Small intestine (tissue), 16 donors: Measurements from ENCODE around the gene RIPPLY1. TPM values are rescaled to one million over a fixed set of nuclear protein-coding genes. Genes with fewer than 3 reads are reported as not detected.

Experiments used
- DNase-seq, 2 donors: peaks; one replicate each; pipeline versions ENCODE4 v3.0.0 to v3.0.0-alpha.2; 2013
- FAIRE-seq: peaks from 2 replicates; lab custom pipeline; 2012; peaks lifted over from hg19 to GRCh38; lab: Jason Lieb, UNC
- H3K27ac ChIP-seq, 3 donors: one replicate each; pipeline ENCODE4 v1.5.1; 2013; ENCODE audit warnings: low read length in 2 of 3, mild to moderate bottlenecking in 2 of 3, control low read depth in 1 of 3, inconsistent platforms in 1 of 3, low read depth in 1 of 3, moderate library complexity in 1 of 3
- H3K27me3 ChIP-seq, 3 donors: one replicate each; pipeline ENCODE4 v1.6.1; 2013; ENCODE audit warnings: low read length in 3 of 3, inconsistent platforms in 1 of 3; ENCODE audit not compliant: control insufficient read depth in 3 of 3, insufficient read depth in 3 of 3
- H3K36me3 ChIP-seq, 3 donors: one replicate each; pipeline ENCODE4 v1.6.1; 2013; ENCODE audit warnings: low read length in 3 of 3, inconsistent platforms in 1 of 3, low read depth in 1 of 3, mild to moderate bottlenecking in 1 of 3, moderate library complexity in 1 of 3; ENCODE audit not compliant: control insufficient read depth in 3 of 3, insufficient read depth in 2 of 3
- H3K4me1 ChIP-seq, 3 donors: one replicate each; pipeline ENCODE4 v1.6.1; 2013; ENCODE audit warnings: low read length in 2 of 3, inconsistent platforms in 1 of 3, low read depth in 1 of 3, mild to moderate bottlenecking in 1 of 3, moderate library complexity in 1 of 3; ENCODE audit not compliant: control insufficient read depth in 3 of 3, insufficient read depth in 2 of 3
- H3K4me3 ChIP-seq, 3 donors: one replicate each; pipeline ENCODE4 v1.5.1; 2013; ENCODE audit warnings: low read length in 3 of 3, control low read depth in 1 of 3, inconsistent platforms in 1 of 3, low read depth in 1 of 3, mild to moderate bottlenecking in 1 of 3, moderate library complexity in 1 of 3
- H3K9me3 ChIP-seq, 2 donors: one replicate each; pipeline ENCODE4 v1.6.1; 2013; ENCODE audit warnings: low read depth in 1 of 2, low read length in 1 of 2; ENCODE audit not compliant: control insufficient read depth in 2 of 2, insufficient read depth in 1 of 2
- WGBS, 3 donors: extraction: QIAGEN DNeasy Blood & Tissue Kit; methylation state at CpG; one replicate each; pipeline ENCODE4 v1.1.7; 2013; 5-methylcytosine and 5-hydroxymethylcytosine counted together
- long read RNA-seq, 10 donors: transcript quantifications; one replicate each; lab custom pipeline, GENCODE V29; 2026
- polyA plus RNA-seq, 4 donors: library from polyadenylated mRNA; stranded (reverse) in 3 of 4; unstranded in 1 of 4; fragments of 200-250 nt in 3 of 4; fragments of 120-200 nt in 1 of 4; gene quantifications; one replicate each; pipeline versions ENCODE4 v1.2.1 to v1.2.3, GENCODE V29; 2013
- donor health status: healthy with polysubstance abuse.
- donor health status: control.
- donor health status: control.
- donor health status: Bipolar disorder and iron deficiency.
- donor health status: healthy.

The RIPPLY1 gene, protein sequence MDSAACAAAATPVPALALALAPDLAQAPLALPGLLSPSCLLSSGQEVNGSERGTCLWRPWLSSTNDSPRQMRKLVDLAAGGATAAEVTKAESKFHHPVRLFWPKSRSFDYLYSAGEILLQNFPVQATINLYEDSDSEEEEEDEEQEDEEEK
- under 1 TPM in 2 of 4 donors, not detected in 2; 0.07 to 0.40 TPM for polyA plus RNA-seq
- long read RNA-seq, donor 1 = 0 reads
- long read RNA-seq, donor 2 = 0 reads
- long read RNA-seq, donor 3 = 0 reads
- long read RNA-seq, donor 4 = 0 reads
- long read RNA-seq, donor 5 = 0 reads
- long read RNA-seq, donor 6 = 0 reads
- long read RNA-seq, donor 7 = 0 reads
- long read RNA-seq, donor 8 = 0 reads
- long read RNA-seq, donor 9 = 0 reads
- long read RNA-seq, donor 10 = 0 reads

DNA sequence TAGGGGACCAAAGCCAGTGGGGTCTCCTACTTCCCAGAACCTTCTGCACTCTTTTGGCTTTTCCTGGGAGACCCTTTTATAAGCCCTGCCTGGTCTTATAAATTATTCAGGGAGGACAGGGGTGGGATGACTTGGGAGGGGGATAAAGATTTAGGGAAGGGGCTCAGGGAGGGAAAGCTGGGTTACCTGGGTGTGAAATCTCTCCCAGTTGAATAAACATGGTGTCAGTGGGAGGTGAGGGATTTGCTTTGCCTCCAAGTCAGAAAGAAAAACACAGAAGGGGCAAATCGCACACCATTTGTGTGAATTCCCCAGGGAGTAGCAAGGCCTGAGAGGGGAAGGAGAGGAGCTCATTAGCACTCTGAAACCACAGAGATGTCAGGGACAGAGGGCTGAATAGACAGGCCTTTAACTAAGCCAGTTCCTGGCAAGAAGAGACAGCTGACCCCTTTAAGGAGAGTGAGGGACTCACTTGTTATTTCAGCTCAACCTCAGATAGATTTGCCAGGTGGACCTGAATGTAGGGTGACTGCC, at the start of gene RIPPLY1:
Gene RIPPLY1 (minus strand): TSS at position 51 of the 534 bp plus-strand sequence. CDS start 54 bp downstream, outside the sequence.
- no peak for FAIRE-seq
- WGBS, 3 donors = 71 to 86% (median 73%) methylated on average over 1 of the region's 1 CpG
- H3K36me3 ChIP-seq = no peaks in the 10 kb centered on the region
- peaks cover 0 to 79% (median 0%) of the 10 kb centered on the region in 3 donors for H3K4me1 ChIP-seq
- H3K27me3 ChIP-seq = no peaks in the 10 kb centered on the region
- no peak for DNase-seq
- no peak within 1 kb of the TSS for H3K4me3 ChIP-seq
- H3K9me3 ChIP-seq = no peaks in the 10 kb centered on the region
- H3K27ac ChIP-seq = peak within 1 kb of the TSS in 1 of 3 donors; percentile 82

DNA sequence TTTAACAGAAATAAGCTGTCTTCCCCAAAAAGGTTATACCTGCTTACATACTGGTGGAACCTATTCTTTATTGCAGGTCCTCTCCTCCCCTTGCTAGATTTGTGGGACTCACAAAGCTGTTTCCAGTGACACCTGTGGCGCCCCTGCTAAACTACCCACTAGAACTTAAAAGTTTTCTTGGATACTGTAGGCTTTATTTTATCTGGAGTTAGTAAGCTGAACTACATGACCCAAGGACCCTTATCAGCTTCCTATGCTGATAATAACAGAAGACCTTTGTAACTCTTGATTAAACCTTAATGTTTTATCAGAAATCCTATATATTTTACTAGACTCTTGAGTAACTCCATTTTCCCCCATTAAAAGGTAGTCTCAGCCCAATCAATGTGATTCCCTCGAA, 49.4 kb upstream of the RIPPLY1 start:
- WGBS, 3 donors = 9 to 67% (median 32%) methylated on average over 1 to 2 of the region's 2 CpGs
- peaks cover 0 to 2% (median 0%) of the 10 kb centered on the region in 3 donors for H3K36me3 ChIP-seq
- DNase-seq (peak; percentile 35 to 42), FAIRE-seq (no peak)
- H3K27me3 ChIP-seq = no peaks in the 10 kb centered on the region
- no peaks in the 10 kb centered on the region for H3K9me3 ChIP-seq
- peaks cover 0 to 11% (median 0%) of the 10 kb centered on the region in 3 donors for H3K4me1 ChIP-seq
- peak overlapping the region in 1 of 3 donors; percentile 69 for H3K27ac ChIP-seq
- H3K4me3 ChIP-seq = no peak overlapping the region

- Histone ChIP-seq H3K4me1 (peaks cover 0 to 11% (median 0%) of the 10 kb centered on the region in 3 donors), H3K27ac (peak overlapping the region in 1 of 3 donors; percentile 69), H3K36me3 (peaks cover 0 to 2% (median 0%) of the 10 kb centered on the region in 3 donors), H3K9me3 (no peaks in the 10 kb centered on the region), H3K27me3 (no peaks in the 10 kb centered on the region), H3K4me3 (no peak overlapping the region)
- WGBS, 3 donors = 40 to 67% (median 53%) methylated on average over 3 of the region's 3 CpGs
- FAIRE-seq (no peak), DNase-seq (peak in 1 of 2 donors; percentile 6)
Measured at GRCh38 chrX:106952089-106952488, 48.9 kb upstream of the RIPPLY1 start.

GRCh38 chrX:106951230-106951629, 48.1 kb upstream of the RIPPLY1 start:
- DNase-seq = no peak

DNA sequence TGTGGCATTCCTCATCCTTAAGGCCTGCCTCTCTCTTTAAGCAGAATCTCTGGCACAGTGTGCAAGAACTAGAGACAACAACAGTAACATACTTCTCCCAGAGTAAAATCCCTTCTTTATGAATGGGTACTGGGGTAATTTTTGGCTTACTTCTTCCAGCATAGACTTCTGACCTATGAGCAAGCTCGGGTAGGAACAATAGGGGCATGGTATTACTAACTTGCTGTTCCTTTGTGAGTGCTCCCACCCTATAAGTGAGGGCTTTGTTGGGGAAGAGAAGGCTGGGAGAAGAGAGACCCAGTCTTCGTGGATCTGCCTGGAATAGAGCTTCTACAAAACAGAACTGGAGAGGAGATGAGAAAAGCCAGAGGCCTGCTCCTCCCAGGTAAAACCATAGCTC, 47.2 kb upstream of the RIPPLY1 start:
- no peak for DNase-seq
- Histone ChIP-seq H3K27ac (no peak overlapping the region), H3K27me3 (no peaks in the 10 kb centered on the region), H3K4me3 (no peak overlapping the region), H3K4me1 (peaks cover 0 to 11% (median 0%) of the 10 kb centered on the region in 3 donors), H3K9me3 (no peaks in the 10 kb centered on the region), H3K36me3 (no peaks in the 10 kb centered on the region)
- WGBS, 3 donors = 56 to 76% (median 76%) methylated on average over 2 of the region's 2 CpGs
- FAIRE-seq = no peak

More at GRCh38 chrX:106951230-106951629, 48.1 kb upstream of the RIPPLY1 start:
- peaks cover 0 to 11% (median 0%) of the 10 kb centered on the region in 3 donors for H3K4me1 ChIP-seq
- H3K36me3 ChIP-seq = peaks cover 0 to 2% (median 0%) of the 10 kb centered on the region in 3 donors
- WGBS, 3 donors = 90 to 93% (median 91%) methylated on average over 6 of the region's 6 CpGs
- no peak for FAIRE-seq
- H3K4me3 ChIP-seq = no peak overlapping the region
- H3K27ac ChIP-seq = no peak overlapping the region
- H3K27me3 ChIP-seq = no peaks in the 10 kb centered on the region
- H3K9me3 ChIP-seq = no peaks in the 10 kb centered on the region

- FAIRE-seq (no peak), DNase-seq (no peak)
- H3K27me3 ChIP-seq = no peaks in the 10 kb centered on the region
- H3K36me3 ChIP-seq = no peaks in the 10 kb centered on the region
- H3K9me3 ChIP-seq = no peaks in the 10 kb centered on the region
- H3K4me3 ChIP-seq = no peak overlapping the region
- WGBS, 3 donors = 58 to 94% (median 85%) methylated on average over 1 of the region's 1 CpG
- no peak overlapping the region for H3K27ac ChIP-seq
- peaks cover 0 to 11% (median 0%) of the 10 kb centered on the region in 3 donors for H3K4me1 ChIP-seq
Measured at GRCh38 chrX:106949366-106949765, 46.2 kb upstream of the RIPPLY1 start.

- Histone ChIP-seq H3K4me3 (no peak overlapping the region), H3K27me3 (no peaks in the 10 kb centered on the region), H3K9me3 (no peaks in the 10 kb centered on the region), H3K4me1 (peaks cover 0 to 11% (median 0%) of the 10 kb centered on the region in 3 donors), H3K27ac (no peak overlapping the region), H3K36me3 (no peaks in the 10 kb centered on the region)
- DNase-seq (no peak), FAIRE-seq (no peak)
- WGBS, 3 donors = 84 to 98% (median 94%) methylated on average over 3 of the region's 3 CpGs
Measured at GRCh38 chrX:106948641-106949040, 45.5 kb upstream of the RIPPLY1 start.

- FAIRE-seq = no peak
Measured at GRCh38 chrX:106946464-106946863, 43.3 kb upstream of the RIPPLY1 start.

More at GRCh38 chrX:106946464-106946863, 43.3 kb upstream of the RIPPLY1 start:
- Histone ChIP-seq H3K36me3 (peaks cover 0 to 6% (median 2%) of the 10 kb centered on the region in 3 donors), H3K27me3 (no peaks in the 10 kb centered on the region), H3K4me1 (peaks cover 0 to 5% (median 0%) of the 10 kb centered on the region in 3 donors), H3K9me3 (no peaks in the 10 kb centered on the region), H3K27ac (no peak overlapping the region), H3K4me3 (no peak overlapping the region)
- 85 to 96% (median 96%) methylated on average over 3 of the region's 3 CpGs for WGBS, 3 donors
- DNase-seq = no peak
